Endothelial cell of umbilical vein (primary cell): Measurements from ENCODE around the gene KCNJ12. TPM values are rescaled to one million over a fixed set of nuclear protein-coding genes. Genes with fewer than 3 reads are reported as not detected.

Experiments
- BruUV-seq: library from RNA; stranded (reverse); fragments of 400-500 nt; replicated peaks from 2 replicates; lab custom pipeline; 2021; lab: Mats Ljungman, UMichigan
- CTCF ChIA-PET: fragments of 300-600, 350-600 bp; sonication (Branson Sonifier 250); formaldehyde crosslinking; loops from one replicate; lab custom pipeline; 2021; ENCODE audit warnings: antibody characterized with exemption, inconsistent platforms; lab: Charles Lee
- POLR2A ChIA-PET: fragments of 300-600, 350-600 bp; sonication (Branson Sonifier 250); formaldehyde crosslinking; loops from one replicate; lab custom pipeline; 2021; ENCODE audit warnings: antibody characterized with exemption, inconsistent platforms; lab: Charles Lee
- DNase-seq: peaks from one replicate; pipeline ENCODE4 v3.0.0-alpha.2; 2011; ENCODE audit warnings: low read depth, low spot score
- FAIRE-seq: peaks from 2 replicates; lab custom pipeline; 2011; peaks lifted over from hg19 to GRCh38; lab: Jason Lieb, UNC
- H2AFZ ChIP-seq: 2 replicates; pipeline ENCODE4 v1.6.0; 2012; ENCODE audit warnings: low read depth, low read length, control low read depth, inconsistent platforms
- H3K27ac ChIP-seq: 2 replicates; pipeline ENCODE4 v1.5.1; 2011; ENCODE audit warnings: low read depth, mild to moderate bottlenecking, control low read depth, low read length, moderate library complexity; ENCODE audit not compliant: insufficient read depth
- H3K27me3 ChIP-seq, 2 experiments: 2 replicates each; pipeline versions ENCODE4 v1.6.0 to v1.6.1; 2011; ENCODE audit warnings: low read length in 2 of 2, mixed read lengths in 1 of 2; ENCODE audit not compliant: control insufficient read depth in 2 of 2, insufficient read depth in 2 of 2
- H3K36me3 ChIP-seq, 2 experiments: 2 replicates in 1 of 2; 3 replicates in 1 of 2; pipeline ENCODE4 v1.5.1; 2011; ENCODE audit warnings: low read length in 2 of 2, mild to moderate bottlenecking in 1 of 2, moderate library complexity in 1 of 2; ENCODE audit not compliant: control insufficient read depth in 2 of 2, insufficient read depth in 2 of 2; ENCODE audit errors: extremely low read depth in 1 of 2
- H3K4me1 ChIP-seq: 3 replicates; pipeline ENCODE4 v1.5.1; 2011; ENCODE audit warnings: mild to moderate bottlenecking, low read length; ENCODE audit not compliant: control insufficient read depth, insufficient read depth; ENCODE audit errors: extremely low read depth
- H3K4me2 ChIP-seq: 2 replicates; pipeline ENCODE4 v1.6.1; 2011; ENCODE audit warnings: low read length, control low read depth, mixed read lengths; ENCODE audit not compliant: insufficient read depth
- H3K4me3 ChIP-seq, 3 experiments: fragments of 200-600 bp in 1 of 3; sonication (generic), shearing (Covaris generic) in 1 of 3; replicated peaks in 1 of 3; 2 replicates each; pipeline ENCODE4 v1.5.1; 2011 to 2016; ENCODE audit warnings: control low read depth in 3 of 3, low read length in 3 of 3, mild to moderate bottlenecking in 2 of 3, inconsistent platforms in 1 of 3, low read depth in 1 of 3, moderate library complexity in 1 of 3; ENCODE audit not compliant: insufficient read depth in 1 of 3
- H3K79me2 ChIP-seq: 2 replicates; pipeline ENCODE4 v1.6.0; 2012; ENCODE audit warnings: low read length, inconsistent platforms; ENCODE audit not compliant: control insufficient read depth, insufficient read depth
- H3K9ac ChIP-seq: replicated peaks from 2 replicates; pipeline ENCODE3; 2011; ENCODE audit warnings: low read length, control low read depth; ENCODE audit not compliant: insufficient read depth; ENCODE audit errors: extremely low read depth
- H3K9me1 ChIP-seq: replicated peaks from 3 replicates; pipeline ENCODE4 v1.6.0; 2011; ENCODE audit warnings: mild to moderate bottlenecking, low read length; ENCODE audit not compliant: control insufficient read depth, insufficient read depth; ENCODE audit errors: extremely low read depth
- H3K9me3 ChIP-seq: replicated peaks from 2 replicates; pipeline ENCODE4 v1.5.1; 2012; ENCODE audit warnings: low read length, inconsistent platforms; ENCODE audit not compliant: control insufficient read depth, insufficient read depth
- H4K20me1 ChIP-seq: replicated peaks from 2 replicates; pipeline ENCODE3; 2011; ENCODE audit warnings: mild to moderate bottlenecking, low read length; ENCODE audit not compliant: control insufficient read depth, insufficient read depth; ENCODE audit errors: extremely low read depth
- CTCF ChIP-seq, 2 donors: IDR thresholded peaks; 1 replicate in 1 of 2; 2 replicates in 1 of 2; pipeline ENCODE4 v1.5.1; 2011; ENCODE audit warnings: low read length in 2 of 2, mild to moderate bottlenecking in 2 of 2, moderate library complexity in 2 of 2, control low read depth in 1 of 2, inconsistent platforms in 1 of 2, low read depth in 1 of 2; ENCODE audit not compliant: insufficient read depth in 1 of 2; ENCODE audit errors: extremely low read depth in 1 of 2
- EZH2 ChIP-seq: IDR thresholded peaks from 2 replicates; pipeline ENCODE4 v1.6.1; 2012; ENCODE audit warnings: borderline replicate concordance, low read depth, mild to moderate bottlenecking, moderate library complexity, low read length, inconsistent platforms; ENCODE audit not compliant: severe bottlenecking
- FOS ChIP-seq: IDR thresholded peaks from 2 replicates; pipeline ENCODE4 v1.6.1; 2011; ENCODE audit warnings: mild to moderate bottlenecking, low read length, moderate library complexity, borderline replicate concordance; ENCODE audit not compliant: insufficient read depth
- GATA2 ChIP-seq: IDR thresholded peaks from 2 replicates; pipeline ENCODE4 v1.7.0; 2011; ENCODE audit warnings: low read depth, mild to moderate bottlenecking, moderate library complexity, mixed read lengths, low read length; ENCODE audit not compliant: insufficient read length, insufficient read depth
- JUN ChIP-seq: IDR thresholded peaks from 2 replicates; pipeline ENCODE4 v1.6.1; 2011; ENCODE audit warnings: borderline replicate concordance, low read depth; ENCODE audit not compliant: insufficient read length, insufficient read depth
- MYC ChIP-seq: IDR thresholded peaks from one replicate; pipeline ENCODE4 v1.6.1; 2011; ENCODE audit warnings: mild to moderate bottlenecking, low read depth, low read length
- POLR2A ChIP-seq: IDR thresholded peaks from 2 replicates; pipeline ENCODE4 v1.6.1; 2012; ENCODE audit warnings: low read depth, mild to moderate bottlenecking, control low read depth, low read length
- POLR2AphosphoS5 ChIP-seq: IDR thresholded peaks from 2 replicates; pipeline ENCODE4 v1.6.1; 2012; ENCODE audit warnings: low read depth, mild to moderate bottlenecking, control low read depth, low read length, moderate library complexity; ENCODE audit not compliant: insufficient read depth
- dilution Hi-C: fragments of 300-500 bp; cut with MboI; formaldehyde crosslinking; loops from one replicate; pipeline ENCODE4 v1.15.0; 2019; ENCODE audit warnings: low sequenced_read_pairs; ENCODE audit not compliant: extremely low pct_ligation_motif_present
- intact Hi-C: fragments of 100-400 bp; cut with micrococcal nuclease; formaldehyde crosslinking; loops from one replicate; pipeline ENCODE4 v1.10.0; 2022
- polyA plus RNA-seq, 4 experiments: library from polyadenylated mRNA; depleted of rRNA in 3 of 4; stranded (reverse) in 3 of 4; unstranded in 1 of 4; fragments of >200 nt; gene quantifications; 2 replicates each; pipeline versions ENCODE4 v1.2.1 to v1.2.3, GENCODE V29; 2011 to 2012; ENCODE audit warnings: missing spikeins in 1 of 4
- total RNA-seq: library from RNA; stranded (reverse); gene quantifications from 2 replicates; pipeline ENCODE4 v1.2.3, GENCODE V29; 2021
- TF ChIP-seq, protein P1 (sequence below): IDR thresholded peaks from 2 replicates; pipeline ENCODE4 v1.6.1; 2011; ENCODE audit not compliant: insufficient read depth, insufficient read length

Gene KCNJ12
- total and polyA plus RNA-seq, 2 donors (not counting 3 experiments of a cell fraction or from before 2014, with no cell fraction given) = 0.19 to 0.44 TPM

GRCh38 chr17:21459536-21459935 lies 83.4 kb downstream of the KCNJ12 start:
- ChIA-PET CTCF (interaction anchor here (10.9 kb wide), 1 partner anchor 53 kb away, joined by 316 read pairs; no protein-coding TSS in a partner anchor), POLR2A (no interaction called here)
- no peak overlapping the region for H3K9ac ChIP-seq
- H3K36me3 ChIP-seq = no peaks in the 10 kb centered on the region
- no peaks in the 10 kb centered on the region for H3K9me1 ChIP-seq
- DNase-seq (no peak), FAIRE-seq (no peak)
- H3K9me3 ChIP-seq = no peaks in the 10 kb centered on the region
- no peak overlapping the region for H2AFZ ChIP-seq
- dilution Hi-C loops = no loop called here
- no peaks in the 10 kb centered on the region for H3K79me2 ChIP-seq
- H4K20me1 ChIP-seq = no peaks in the 10 kb centered on the region
- no peak overlapping the region for H3K4me2 ChIP-seq
- no peak for TF ChIP-seq FOS
- intact Hi-C loops = loop anchor here (5.0 kb wide), 1 partner anchor 332 kb away; the partner anchor contains the start of gene DHRS7B
- H3K27ac ChIP-seq = no peak overlapping the region
- H3K4me1 ChIP-seq = peaks cover 2% of the 10 kb centered on the region
- BruUV-seq = no TSS peak
- no peak overlapping the region for H3K4me3 ChIP-seq
- H3K27me3 ChIP-seq = peaks cover 8 to 11% of the 10 kb centered on the region in 2 experiments

GRCh38 chr17:21460358-21460757 lies 84.2 kb downstream of the KCNJ12 start:
- BruUV-seq = no TSS peak
- DNase-seq = peak; percentile 4
- ChIA-PET POLR2A (no interaction called here), CTCF (interaction anchor here (10.9 kb wide), 1 partner anchor 53 kb away, joined by 316 read pairs; no protein-coding TSS in a partner anchor)
- Histone ChIP-seq H3K9ac (no peak overlapping the region), H3K27ac (no peak overlapping the region), H3K4me2 (no peak overlapping the region), H3K9me1 (no peaks in the 10 kb centered on the region), H3K4me1 (peaks cover 2% of the 10 kb centered on the region), H3K79me2 (no peaks in the 10 kb centered on the region), H2AFZ (no peak overlapping the region), H4K20me1 (no peaks in the 10 kb centered on the region), H3K4me3 (no peak overlapping the region), H3K9me3 (no peaks in the 10 kb centered on the region), H3K36me3 (no peaks in the 10 kb centered on the region), H3K27me3 (peaks cover 11% of the 10 kb centered on the region in 2 experiments)
- peak; percentile 67 for FAIRE-seq
- dilution Hi-C loops = no loop called here
- intact Hi-C loops = no loop called here
- TF ChIP-seq POLR2AphosphoS5 (no peak), GATA2 (no peak), FOS (no peak), CTCF (IDR thresholded peaks at IDR 0.05; ENCODE audit: extremely low read depth in 1 of 2, insufficient read depth in 1 of 2, low read depth in 1 of 2, low read length in 2 of 2) (no peak), JUN (no peak), POLR2A (no peak), MYC (no peak), EZH2 (no peak)
- TF ChIP-seq, protein P1, sequence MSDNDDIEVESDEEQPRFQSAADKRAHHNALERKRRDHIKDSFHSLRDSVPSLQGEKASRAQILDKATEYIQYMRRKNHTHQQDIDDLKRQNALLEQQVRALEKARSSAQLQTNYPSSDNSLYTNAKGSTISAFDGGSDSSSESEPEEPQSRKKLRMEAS = no peak
